Measurements from ENCODE around the gene DLG2.

DNA sequence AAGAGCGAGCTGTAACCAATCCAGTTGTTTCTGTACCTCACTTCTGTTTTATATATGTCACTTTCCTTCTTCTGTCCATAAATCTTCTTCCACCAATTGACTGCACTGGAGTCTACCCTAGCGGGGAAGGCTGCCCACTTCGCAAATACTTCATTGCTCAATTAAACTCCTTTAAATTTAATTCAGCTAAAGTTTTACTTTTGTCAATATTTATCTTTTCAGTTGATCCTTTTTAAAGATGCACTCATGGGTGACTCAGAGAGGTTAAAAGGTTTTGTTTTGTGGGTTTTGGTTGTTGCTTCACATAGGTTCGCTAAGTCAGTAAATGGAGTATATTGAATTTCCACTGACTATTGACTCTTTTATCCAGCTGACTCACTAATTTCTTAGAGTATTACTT is 597.2 kb downstream of the DLG2 start:
- TF ChIP-seq REST (IDR thresholded peaks at IDR 0.05; ENCODE audit: insufficient read depth in 1 of 2, low read depth in 2 of 2, low read length in 2 of 2) (no peak), TAF1 (IDR thresholded peaks at IDR 0.05; ENCODE audit: borderline replicate concordance, insufficient read depth, low read length) (no peak), SIN3A (IDR thresholded peaks at IDR 0.05; ENCODE audit: borderline replicate concordance, insufficient read depth, low read length) (no peak), POLR2AphosphoS5 (IDR thresholded peaks at IDR 0.05; ENCODE audit: low read depth, low read length) (no peak)
